ENCODE measurements around the gene SLC4A4. TPM values are rescaled to one million over a fixed set of nuclear protein-coding genes. Genes with fewer than 3 reads are reported as not detected.

The SLC4A4 gene
- total and polyA plus RNA-seq, 7 donors = 3.0 to 21.3 (median 4.8) TPM

GRCh38 chr4:71303850-71304249, 35.0 kb upstream of the SLC4A4 start:
- 93% methylated on average over 2 of the region's 2 CpGs for WGBS, 2 donors
- Histone ChIP-seq H3K27me3 (no peaks in the 10 kb centered on the region), H3K36me3 (no peaks in the 10 kb centered on the region), H3K27ac (no peak overlapping the region), H3K4me3 (no peak overlapping the region), H3K4me1 (no peaks in the 10 kb centered on the region), H3K9me3 (no peaks in the 10 kb centered on the region)
- intact Hi-C loops (cut with DNase I) = no loop called here
- TF ChIP-seq EP300 (IDR thresholded peaks at IDR 0.05) (no peak), POLR2A (IDR thresholded peaks at IDR 0.05) (no peak), POLR2AphosphoS5 (IDR thresholded peaks at IDR 0.05) (no peak), CTCF (IDR thresholded peaks at IDR 0.05) (no peak)
- no peak for DNase-seq

- intact Hi-C loops (cut with DNase I) = no loop called here
- Histone ChIP-seq H3K4me1 (no peaks in the 10 kb centered on the region), H3K27me3 (no peaks in the 10 kb centered on the region), H3K27ac (no peak overlapping the region), H3K9me3 (no peaks in the 10 kb centered on the region), H3K4me3 (no peak overlapping the region), H3K36me3 (no peaks in the 10 kb centered on the region)
- DNase-seq = no peak
- WGBS, 2 donors = 18 to 70% methylated on average over 2 of the region's 2 CpGs
- TF ChIP-seq CTCF (IDR thresholded peaks at IDR 0.05) = no peak
- no peak for TF ChIP-seq POLR2A (IDR thresholded peaks at IDR 0.05)
- no peak for TF ChIP-seq EP300 (IDR thresholded peaks at IDR 0.05)
- TF ChIP-seq POLR2AphosphoS5 (IDR thresholded peaks at IDR 0.05) = no peak
These were observed 34.5 kb upstream of the SLC4A4 start for GRCh38 chr4:71304289-71304850.

GRCh38 chr4:71307729-71308128, 31.1 kb upstream of the SLC4A4 start:
- intact Hi-C loops (cut with DNase I) = no loop called here
- TF ChIP-seq CTCF (IDR thresholded peaks at IDR 0.05) (no peak), POLR2A (IDR thresholded peaks at IDR 0.05) (no peak), POLR2AphosphoS5 (IDR thresholded peaks at IDR 0.05) (no peak)
- Histone ChIP-seq H3K4me1 (no peaks in the 10 kb centered on the region), H3K9me3 (no peaks in the 10 kb centered on the region), H3K36me3 (no peaks in the 10 kb centered on the region), H3K27me3 (no peaks in the 10 kb centered on the region), H3K27ac (no peak overlapping the region), H3K4me3 (no peak overlapping the region)
- DNase-seq = no peak
- 21 to 71% methylated on average over 2 of the region's 2 CpGs for WGBS, 2 donors

GRCh38 chr4:71322425-71322824, 16.4 kb upstream of the SLC4A4 start:
- no peaks in the 10 kb centered on the region for H3K4me1 ChIP-seq
- H3K27ac ChIP-seq = no peak overlapping the region
- H3K4me3 ChIP-seq = no peak overlapping the region
- H3K27me3 ChIP-seq = no peaks in the 10 kb centered on the region
- no peak for TF ChIP-seq EP300 (IDR thresholded peaks at IDR 0.05)
- no peak for TF ChIP-seq CTCF (IDR thresholded peaks at IDR 0.05)
- TF ChIP-seq POLR2AphosphoS5 (IDR thresholded peaks at IDR 0.05) = no peak
- TF ChIP-seq POLR2A (IDR thresholded peaks at IDR 0.05) = no peak
- intact Hi-C loops (cut with DNase I) = no loop called here
- no peaks in the 10 kb centered on the region for H3K36me3 ChIP-seq
- H3K9me3 ChIP-seq = no peaks in the 10 kb centered on the region
- WGBS, 2 donors = 89 to 90% methylated on average over 3 of the region's 3 CpGs
- no peak for DNase-seq

- no peak overlapping the region for H3K4me3 ChIP-seq
- no peaks in the 10 kb centered on the region for H3K4me1 ChIP-seq
- no peaks in the 10 kb centered on the region for H3K9me3 ChIP-seq
- TF ChIP-seq POLR2A (IDR thresholded peaks at IDR 0.05) = no peak
- no peak for TF ChIP-seq CTCF (IDR thresholded peaks at IDR 0.05)
- no peak for TF ChIP-seq EP300 (IDR thresholded peaks at IDR 0.05)
- H3K27ac ChIP-seq = no peak overlapping the region
- no peak for DNase-seq
- no peaks in the 10 kb centered on the region for H3K27me3 ChIP-seq
- H3K36me3 ChIP-seq = no peaks in the 10 kb centered on the region
- WGBS, 2 donors = 90 to 92% methylated on average over 3 of the region's 3 CpGs
- intact Hi-C loops (cut with DNase I) = no loop called here
These were observed 5.5 kb upstream of the SLC4A4 start for GRCh38 chr4:71333368-71333767.

All from sigmoid colon (tissue), 7 donors.